Activated CD4-positive, alpha-beta T cell treated with anti-CD3 and anti-CD28 coated beads, Interleukin-2, amount 10 ng/mL, durations not matched to agents 24 days and 14 days (primary cell): ENCODE measurements around the gene LRRK2. TPM values are rescaled to one million over a fixed set of nuclear protein-coding genes. Genes with fewer than 3 reads are reported as not detected.
"Not testable (repeated sequence)": the region's sequence is repeated elsewhere in the genome, so short reads cannot be mapped to it uniquely, and the experiment has no call there.

Experiments used
- DNase-seq: peaks from one replicate; pipeline ENCODE4 v3.0.0; 2022
- H3K27ac Mint-ChIP-seq: one replicate; pipeline ENCODE4 v1.8.0; 2022; ENCODE audit warnings: mild to moderate bottlenecking, mixed read lengths
- H3K27me3 Mint-ChIP-seq: one replicate; pipeline ENCODE4 v1.8.0; 2022; ENCODE audit warnings: mixed read lengths
- H3K36me3 Mint-ChIP-seq: one replicate; pipeline ENCODE4 v1.8.0; 2022; ENCODE audit warnings: low read depth, mild to moderate bottlenecking, mixed read lengths
- H3K4me1 Mint-ChIP-seq: one replicate; pipeline ENCODE4 v1.8.0; 2021; ENCODE audit warnings: mixed read lengths
- H3K4me3 Mint-ChIP-seq: one replicate; pipeline ENCODE4 v1.8.0; 2022; ENCODE audit warnings: mild to moderate bottlenecking, moderate library complexity, mixed read lengths
- H3K9me3 Mint-ChIP-seq: one replicate; pipeline ENCODE4 v1.8.0; 2021; ENCODE audit warnings: mixed read lengths
- intact Hi-C: fragments of 100-400 bp; cut with micrococcal nuclease; formaldehyde crosslinking; loops from one replicate; pipeline ENCODE4 v1.15.1; 2023
- total RNA-seq: library from RNA; stranded (reverse); gene quantifications from 2 replicates; pipeline ENCODE4 v1.2.3, GENCODE V29; 2022

Gene LRRK2
- total RNA-seq, 1 donor from 2014 or later = not detected

DNA sequence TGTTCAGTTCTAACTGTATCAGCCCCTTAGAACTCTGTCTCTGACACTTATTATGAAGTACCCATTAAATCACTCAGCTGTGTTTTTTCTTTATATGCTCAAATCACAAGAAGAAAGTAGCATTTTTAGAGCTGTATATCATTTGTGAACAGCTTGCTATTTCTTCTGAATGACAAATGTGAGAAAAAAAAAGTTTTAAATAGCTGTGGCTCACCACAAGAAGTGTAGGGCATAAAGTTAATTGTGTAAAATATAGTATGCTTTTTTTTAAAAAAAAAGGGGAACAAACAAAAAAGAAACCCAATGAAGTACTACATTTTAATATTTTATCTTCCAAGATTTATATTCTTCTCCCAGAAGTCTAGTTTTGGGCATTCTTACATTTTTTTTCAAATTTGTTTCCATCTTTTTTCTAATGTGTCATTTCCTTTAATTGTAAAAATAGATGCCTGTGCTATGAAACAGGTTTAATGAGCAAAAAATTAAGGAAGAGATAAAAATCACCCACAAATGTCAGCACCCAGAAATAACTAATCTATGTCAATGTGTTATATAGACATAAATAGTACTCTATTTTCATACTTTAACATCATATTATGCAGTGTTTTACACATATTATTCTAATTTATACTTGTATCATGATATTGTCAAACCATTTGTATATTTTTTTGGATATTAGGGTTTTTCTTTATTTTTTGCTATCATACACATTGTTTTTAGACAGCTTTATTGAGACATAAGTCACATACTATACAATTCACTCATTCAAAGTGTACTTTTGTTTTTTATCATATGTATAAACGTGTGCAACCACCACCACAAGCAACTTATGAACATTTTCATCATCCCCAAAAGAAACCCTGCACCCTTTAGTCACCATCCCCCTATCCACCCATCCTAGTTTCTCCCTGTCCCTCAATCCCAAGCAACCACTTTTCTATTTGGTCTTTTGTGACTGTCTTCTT is 22.4 kb upstream of the LRRK2 start:
- Mint-ChIP-seq H3K27ac (no peak overlapping the region), H3K4me3 (no peak overlapping the region), H3K4me1 (no peaks in the 10 kb centered on the region), H3K36me3 (no peaks in the 10 kb centered on the region), H3K9me3 (no peaks in the 10 kb centered on the region), H3K27me3 (peaks cover 9% of the 10 kb centered on the region)
- intact Hi-C loops = no loop called here
- no peak for DNase-seq

- Mint-ChIP-seq H3K27me3 (peaks cover 9% of the 10 kb centered on the region), H3K36me3 (no peaks in the 10 kb centered on the region), H3K27ac (no peak overlapping the region), H3K4me3 (no peak overlapping the region), H3K9me3 (no peaks in the 10 kb centered on the region), H3K4me1 (no peaks in the 10 kb centered on the region)
- DNase-seq = no peak
- intact Hi-C loops = no loop called here
Observed at GRCh38 chr12:40203060-40203430, 21.8 kb upstream of the LRRK2 start.

DNA sequence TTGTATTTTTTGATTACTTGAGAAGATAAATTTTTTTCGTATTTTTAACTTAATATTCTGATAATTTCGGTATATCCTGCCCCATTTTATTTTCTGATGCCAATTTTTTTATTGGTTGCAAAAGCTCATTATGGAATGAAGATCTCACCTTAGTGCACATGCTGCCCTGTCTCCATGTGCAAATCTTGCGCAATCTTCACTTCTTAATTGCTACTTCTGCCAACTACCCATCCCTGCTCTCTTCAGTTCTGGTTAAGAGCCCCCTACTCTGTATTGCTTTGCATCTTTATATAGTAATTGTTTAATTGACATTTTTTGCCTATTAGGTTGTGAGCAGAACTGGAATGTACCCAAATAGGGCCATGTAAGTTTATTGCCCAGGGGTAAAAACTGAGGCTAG is 20.5 kb upstream of the LRRK2 start:
- Mint-ChIP-seq H3K27ac (no peak overlapping the region), H3K4me3 (no peak overlapping the region), H3K9me3 (no peaks in the 10 kb centered on the region), H3K27me3 (peaks cover 10% of the 10 kb centered on the region), H3K4me1 (no peaks in the 10 kb centered on the region), H3K36me3 (no peaks in the 10 kb centered on the region)
- intact Hi-C loops = no loop called here
- no peak for DNase-seq

- H3K27me3 Mint-ChIP-seq = peaks cover 5% of the 10 kb centered on the region
- intact Hi-C loops = no loop called here
- H3K36me3 Mint-ChIP-seq = no peaks in the 10 kb centered on the region
- H3K9me3 Mint-ChIP-seq = peaks cover 4% of the 10 kb centered on the region
- H3K4me1 Mint-ChIP-seq = no peaks in the 10 kb centered on the region
- DNase-seq = no peak
- H3K4me3 Mint-ChIP-seq = no peak overlapping the region
- H3K27ac Mint-ChIP-seq = no peak overlapping the region
Observed at GRCh38 chr12:40207551-40207950, 17.2 kb upstream of the LRRK2 start.

DNA sequence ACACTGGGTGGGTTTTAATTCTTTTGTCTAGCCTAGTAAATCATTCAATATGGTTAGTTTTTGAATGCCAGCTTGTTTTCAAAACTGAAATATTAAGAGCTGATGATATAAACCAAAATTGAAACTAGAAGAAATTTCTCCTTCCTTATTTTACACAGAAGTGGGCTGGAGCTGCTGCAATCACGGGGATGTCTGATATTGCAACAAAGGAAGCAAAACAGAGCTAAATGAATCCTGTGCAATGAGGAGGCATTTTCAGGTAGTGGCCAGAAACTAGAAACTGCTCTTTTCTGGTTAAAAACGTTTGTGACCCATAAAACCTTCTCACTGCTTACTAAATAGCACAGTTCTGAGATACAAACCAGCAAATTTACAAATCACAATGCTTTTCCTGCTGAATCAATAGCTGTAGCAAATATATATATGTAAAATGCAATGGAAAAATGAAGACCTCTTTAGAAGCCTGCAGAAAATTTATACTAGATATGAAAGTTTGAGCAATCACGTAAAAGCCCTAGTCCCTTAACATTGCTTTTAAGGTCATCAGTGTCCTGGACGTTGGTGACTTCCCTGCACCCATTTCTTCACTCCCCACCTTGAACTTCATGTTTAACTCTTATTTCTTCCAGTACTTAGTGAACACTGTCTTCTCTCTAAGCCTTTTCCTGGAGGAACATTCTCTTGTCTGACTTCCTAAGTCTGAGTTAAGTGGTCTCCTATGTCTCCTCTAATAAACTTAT is 15.9 kb upstream of the LRRK2 start:
- intact Hi-C loops = no loop called here
- Mint-ChIP-seq H3K9me3 (peaks cover 8% of the 10 kb centered on the region), H3K27me3 (peaks cover 5% of the 10 kb centered on the region), H3K27ac (no peak overlapping the region), H3K4me3 (no peak overlapping the region), H3K4me1 (no peaks in the 10 kb centered on the region), H3K36me3 (no peaks in the 10 kb centered on the region)
- no peak for DNase-seq

- H3K36me3 Mint-ChIP-seq = no peaks in the 10 kb centered on the region
- no peak overlapping the region for H3K4me3 Mint-ChIP-seq
- H3K27ac Mint-ChIP-seq = no peak overlapping the region
- peaks cover 8% of the 10 kb centered on the region for H3K9me3 Mint-ChIP-seq
- intact Hi-C loops = no loop called here
- no peaks in the 10 kb centered on the region for H3K4me1 Mint-ChIP-seq
- peaks cover 5% of the 10 kb centered on the region for H3K27me3 Mint-ChIP-seq
- DNase-seq = no peak
Observed at GRCh38 chr12:40209886-40210285, 14.9 kb upstream of the LRRK2 start.

- H3K36me3 Mint-ChIP-seq, intact Hi-C loops, H3K27ac Mint-ChIP-seq, H3K4me3 Mint-ChIP-seq, DNase-seq, H3K4me1 Mint-ChIP-seq: not testable (repeated sequence)
- Mint-ChIP-seq H3K27me3 (peaks cover 11% of the 10 kb centered on the region), H3K9me3 (peaks cover 12% of the 10 kb centered on the region)
Observed at GRCh38 chr12:40211186-40211585, 13.6 kb upstream of the LRRK2 start.

- Mint-ChIP-seq H3K27ac (no peak overlapping the region), H3K27me3 (peaks cover 13% of the 10 kb centered on the region), H3K4me1 (no peaks in the 10 kb centered on the region), H3K36me3 (no peaks in the 10 kb centered on the region), H3K9me3 (peaks cover 12% of the 10 kb centered on the region), H3K4me3 (no peak overlapping the region)
- no peak for DNase-seq
- intact Hi-C loops = no loop called here
Observed at GRCh38 chr12:40212566-40212965, 12.2 kb upstream of the LRRK2 start.

DNA sequence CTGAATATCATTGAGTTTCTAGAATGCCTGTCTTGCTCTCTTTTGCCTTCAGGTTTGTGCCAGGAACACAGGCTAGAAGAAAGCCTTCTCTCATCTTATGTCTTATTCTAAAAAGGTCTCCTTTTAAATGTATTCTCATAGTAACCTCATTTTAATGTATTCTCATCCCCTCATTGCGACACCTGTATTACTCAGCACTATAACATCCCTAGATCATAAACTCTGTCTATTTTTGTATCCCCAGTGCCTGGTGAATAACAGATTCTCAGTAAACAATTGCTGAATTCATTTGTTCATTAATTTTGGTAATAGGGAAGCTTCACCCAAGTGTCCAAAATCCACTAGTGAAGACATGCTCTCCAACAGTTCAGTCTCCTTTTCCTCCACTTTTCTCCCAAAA is 8.8 kb upstream of the LRRK2 start:
- Mint-ChIP-seq H3K36me3 (no peaks in the 10 kb centered on the region), H3K4me3 (no peak overlapping the region), H3K27ac (no peak overlapping the region), H3K27me3 (peaks cover 13% of the 10 kb centered on the region), H3K4me1 (no peaks in the 10 kb centered on the region), H3K9me3 (peaks cover 12% of the 10 kb centered on the region)
- intact Hi-C loops = no loop called here
- no peak for DNase-seq

DNA sequence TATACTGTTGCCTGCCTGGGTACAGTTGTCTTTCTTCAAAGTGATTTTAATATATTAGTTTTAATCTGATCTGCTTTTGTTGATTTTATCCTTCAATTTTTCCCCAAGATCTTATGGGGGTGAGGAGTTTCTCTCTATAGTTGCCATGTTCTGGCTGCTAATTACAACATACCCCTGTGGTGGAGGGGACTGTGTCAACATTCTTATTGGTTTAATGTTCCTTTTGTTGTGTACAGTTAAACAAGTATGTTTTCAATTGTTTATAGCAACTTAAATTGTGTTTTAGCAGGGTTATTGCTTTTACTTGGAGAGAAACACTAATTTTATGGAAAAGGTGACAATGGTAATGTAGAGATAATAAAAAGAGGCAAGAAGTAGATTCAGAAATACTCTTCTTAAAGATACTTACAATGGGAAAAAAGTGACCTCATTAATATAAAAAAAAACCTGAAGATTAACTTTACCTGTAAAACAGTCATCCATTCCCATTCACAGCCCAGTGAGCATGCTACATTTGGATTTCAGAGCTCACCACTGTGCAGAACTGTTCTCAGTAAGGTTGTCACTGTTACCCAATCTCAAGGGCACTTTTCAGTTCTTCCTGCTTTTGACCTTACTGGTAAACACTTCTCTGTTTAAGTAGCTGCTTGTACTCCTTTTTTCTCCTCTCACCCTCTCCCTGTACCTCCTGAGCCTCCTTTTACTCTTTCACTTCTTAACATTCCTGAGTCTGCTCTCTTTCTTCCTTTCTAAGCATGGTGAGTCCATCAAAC is 8.1 kb upstream of the LRRK2 start:
- intact Hi-C loops = no loop called here

DNA sequence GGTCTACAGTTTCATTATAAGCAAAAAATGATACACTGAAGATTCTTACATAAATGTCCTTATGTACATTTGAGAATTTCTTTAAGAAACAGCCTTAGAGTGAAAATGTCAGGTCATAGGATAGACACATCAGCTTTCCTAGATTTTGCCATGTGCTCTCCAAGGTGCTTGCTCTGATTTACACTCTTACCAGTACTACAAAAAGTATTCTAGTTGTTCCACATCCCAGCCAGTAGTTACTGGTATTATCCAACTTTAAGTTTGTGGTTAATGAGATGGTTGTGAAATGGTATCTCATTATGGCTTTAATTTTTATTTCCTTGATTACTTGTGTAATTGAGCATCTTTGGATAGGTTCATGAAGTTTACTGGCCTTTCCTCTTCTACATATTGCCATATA is 5.0 kb upstream of the LRRK2 start:
- intact Hi-C loops = no loop called here
- Mint-ChIP-seq H3K27me3 (peaks cover 32% of the 10 kb centered on the region), H3K27ac (no peak overlapping the region), H3K4me3 (no peak overlapping the region), H3K9me3 (peaks cover 4% of the 10 kb centered on the region), H3K4me1 (peaks cover 2% of the 10 kb centered on the region), H3K36me3 (no peaks in the 10 kb centered on the region)
- DNase-seq = no peak

More for the DNA sequence above, 8.1 kb upstream of the LRRK2 start:
- H3K27me3 Mint-ChIP-seq = peaks cover 13% of the 10 kb centered on the region
- no peaks in the 10 kb centered on the region for H3K36me3 Mint-ChIP-seq
- H3K4me1 Mint-ChIP-seq = no peaks in the 10 kb centered on the region
- H3K4me3 Mint-ChIP-seq = no peak overlapping the region
- peaks cover 12% of the 10 kb centered on the region for H3K9me3 Mint-ChIP-seq
- no peak for DNase-seq
- no peak overlapping the region for H3K27ac Mint-ChIP-seq

DNA sequence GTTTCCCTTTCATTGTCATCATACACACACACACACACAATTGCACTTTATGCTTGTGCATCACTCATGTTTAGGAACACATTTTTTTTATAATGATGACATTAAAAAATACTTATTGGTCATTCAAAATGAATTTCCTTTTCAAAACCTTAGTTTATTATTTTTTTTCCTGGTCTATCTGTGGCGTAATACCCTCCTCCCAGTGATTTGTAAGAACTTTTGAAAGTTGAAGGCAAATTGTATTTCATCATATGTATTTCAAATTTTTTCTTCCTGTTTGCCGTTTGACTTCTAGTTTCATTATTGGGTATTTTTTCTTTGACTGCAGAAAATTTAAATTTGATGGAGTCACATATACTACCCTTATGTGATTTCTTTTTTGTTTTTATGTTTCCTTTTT is 2.5 kb upstream of the LRRK2 start:
- DNase-seq = no peak
- no peaks in the 10 kb centered on the region for H3K36me3 Mint-ChIP-seq
- no peak overlapping the region for H3K4me3 Mint-ChIP-seq
- H3K27me3 Mint-ChIP-seq = peaks cover 45% of the 10 kb centered on the region
- H3K27ac Mint-ChIP-seq = no peak overlapping the region
- peaks cover 4% of the 10 kb centered on the region for H3K9me3 Mint-ChIP-seq
- intact Hi-C loops = no loop called here
- peaks cover 5% of the 10 kb centered on the region for H3K4me1 Mint-ChIP-seq

DNA sequence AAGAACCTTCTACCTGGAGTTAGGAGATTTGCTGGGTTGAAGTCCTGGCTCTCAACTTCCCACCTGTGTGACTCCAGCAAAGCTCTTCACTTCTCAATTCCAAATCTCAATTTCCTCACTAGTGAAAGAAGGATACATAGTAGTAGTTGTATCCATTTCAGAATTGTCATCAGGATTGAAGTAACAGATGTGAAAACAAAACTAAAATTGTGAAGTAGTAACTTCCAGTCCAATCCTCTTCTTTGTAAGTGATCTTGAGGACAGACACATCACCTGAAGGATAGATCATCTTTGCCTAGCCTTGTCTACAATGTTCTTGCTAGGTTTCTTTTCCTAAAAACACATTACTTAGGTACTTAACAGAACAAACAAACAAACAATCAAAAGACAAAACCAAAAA is 1.2 kb upstream of the LRRK2 start:
- no peak overlapping the region for H3K4me3 Mint-ChIP-seq
- peaks cover 53% of the 10 kb centered on the region for H3K27me3 Mint-ChIP-seq
- DNase-seq = no peak
- no peaks in the 10 kb centered on the region for H3K36me3 Mint-ChIP-seq
- H3K9me3 Mint-ChIP-seq = peaks cover 4% of the 10 kb centered on the region
- intact Hi-C loops = no loop called here
- H3K27ac Mint-ChIP-seq = no peak overlapping the region
- H3K4me1 Mint-ChIP-seq = peaks cover 5% of the 10 kb centered on the region
